Panc1 (cell line): ENCODE data around the gene IRF6. TPM values are rescaled to one million over a fixed set of nuclear protein-coding genes. Genes with fewer than 3 reads are reported as not detected.

Experiments
- ATAC-seq: fragments of 200-7000 bp; cut with Tn5 transposase; 2 replicates; pipeline ENCODE4 v1.9.1; 2020; ENCODE audit warnings: mild to moderate bottlenecking, moderate library complexity
- BruUV-seq: library from RNA; stranded (reverse); fragments of 400-500 nt; replicated peaks from 2 replicates; lab custom pipeline; 2021; lab: Mats Ljungman, UMichigan
- CTCF ChIA-PET: fragments of 300-600 bp; sonication (Branson Sonifier 250); formaldehyde crosslinking; loops from one replicate; lab custom pipeline; 2022; ENCODE audit warnings: antibody characterized with exemption; lab: Charles Lee
- POLR2A ChIA-PET: fragments of 300-600 bp; sonication (Branson Sonifier 250); formaldehyde crosslinking; loops from one replicate; lab custom pipeline; 2022; ENCODE audit warnings: antibody characterized with exemption; lab: Charles Lee
- DNase-seq: peaks from one replicate; pipeline ENCODE4 v3.0.0-alpha.2; 2010; ENCODE audit warnings: low read depth, low spot score
- H3K27ac ChIP-seq: 2 replicates; pipeline ENCODE4 v1.5.1; 2011; ENCODE audit warnings: mild to moderate bottlenecking, low read length, inconsistent platforms
- H3K27me3 ChIP-seq: fragments of 200-500 bp; sonication (Bioruptor generic); 2 replicates; pipeline ENCODE4 v1.6.0; 2014; ENCODE audit warnings: low read length, inconsistent platforms; ENCODE audit not compliant: control insufficient read depth, insufficient read depth
- H3K36me3 ChIP-seq: fragments of 200-500 bp; sonication (Bioruptor generic); 2 replicates; pipeline ENCODE4 v1.5.1; 2014; ENCODE audit warnings: inconsistent platforms, mild to moderate bottlenecking, low read length, moderate library complexity; ENCODE audit not compliant: control insufficient read depth, insufficient read depth
- H3K4me1 ChIP-seq: 2 replicates; pipeline ENCODE4 v1.5.1; 2011; ENCODE audit warnings: inconsistent platforms, mild to moderate bottlenecking, low read length, moderate library complexity; ENCODE audit not compliant: control insufficient read depth, insufficient read depth
- H3K4me3 ChIP-seq, 2 experiments: 2 replicates each; pipeline ENCODE4 v1.5.1; 2011 to 2012; ENCODE audit warnings: low read depth in 2 of 2, low read length in 2 of 2, mild to moderate bottlenecking in 2 of 2, inconsistent platforms in 1 of 2, moderate library complexity in 1 of 2
- H3K9me3 ChIP-seq: fragments of 200-500 bp; sonication (Bioruptor generic); 2 replicates; pipeline ENCODE4 v1.5.1; 2014; ENCODE audit warnings: low read depth, mild to moderate bottlenecking, inconsistent platforms, low read length, moderate library complexity; ENCODE audit not compliant: control insufficient read depth, insufficient read depth
- CTCF ChIP-seq: fragments of 450-650 bp; IDR thresholded peaks from 2 replicates; pipeline ENCODE4 v1.5.1; 2017; ENCODE audit warnings: mild to moderate bottlenecking
- POLR2AphosphoS5 ChIP-seq: IDR thresholded peaks from 2 replicates; pipeline ENCODE4 v1.6.1; 2012; ENCODE audit warnings: mild to moderate bottlenecking, low read depth, low read length, moderate library complexity
- SIN3A ChIP-seq: IDR thresholded peaks from 2 replicates; pipeline ENCODE4 v1.6.1; 2012; ENCODE audit warnings: low read depth, mild to moderate bottlenecking, low read length, moderate library complexity, borderline replicate concordance; ENCODE audit not compliant: insufficient read depth
- TCF7L2 ChIP-seq: IDR thresholded peaks from 2 replicates; pipeline ENCODE4 v1.6.1; 2011; ENCODE audit warnings: mild to moderate bottlenecking, low read depth, low read length, inconsistent platforms
- in situ Hi-C: cut with HindIII; loops from 2 replicates; pipeline ENCODE4 v1.10.0; 2016; ENCODE audit warnings: low sequenced_read_pairs, low pct_unique_long_range_greater_than_20kb
- intact Hi-C: fragments of 100-400 bp; cut with micrococcal nuclease; formaldehyde crosslinking; loops from one replicate; pipeline ENCODE4 v1.10.0; 2022; ENCODE audit not compliant: unreplicated experiment
- total RNA-seq: library from RNA; stranded (reverse); gene quantifications from one replicate; pipeline ENCODE4 v1.2.1, GENCODE V29; 2021; ENCODE audit not compliant: unreplicated experiment
- TF ChIP-seq, protein P1 (sequence below), 2 experiments: IDR thresholded peaks; 2 replicates each; pipeline ENCODE4 v1.6.1; 2011 to 2012; ENCODE audit warnings: low read depth in 2 of 2, control low read depth in 1 of 2, low read length in 1 of 2, mild to moderate bottlenecking in 1 of 2, moderate library complexity in 1 of 2; ENCODE audit not compliant: insufficient read depth in 1 of 2

The IRF6 gene
- total RNA-seq, 1 experiment from 2014 or later: 0.64 TPM

DNA sequence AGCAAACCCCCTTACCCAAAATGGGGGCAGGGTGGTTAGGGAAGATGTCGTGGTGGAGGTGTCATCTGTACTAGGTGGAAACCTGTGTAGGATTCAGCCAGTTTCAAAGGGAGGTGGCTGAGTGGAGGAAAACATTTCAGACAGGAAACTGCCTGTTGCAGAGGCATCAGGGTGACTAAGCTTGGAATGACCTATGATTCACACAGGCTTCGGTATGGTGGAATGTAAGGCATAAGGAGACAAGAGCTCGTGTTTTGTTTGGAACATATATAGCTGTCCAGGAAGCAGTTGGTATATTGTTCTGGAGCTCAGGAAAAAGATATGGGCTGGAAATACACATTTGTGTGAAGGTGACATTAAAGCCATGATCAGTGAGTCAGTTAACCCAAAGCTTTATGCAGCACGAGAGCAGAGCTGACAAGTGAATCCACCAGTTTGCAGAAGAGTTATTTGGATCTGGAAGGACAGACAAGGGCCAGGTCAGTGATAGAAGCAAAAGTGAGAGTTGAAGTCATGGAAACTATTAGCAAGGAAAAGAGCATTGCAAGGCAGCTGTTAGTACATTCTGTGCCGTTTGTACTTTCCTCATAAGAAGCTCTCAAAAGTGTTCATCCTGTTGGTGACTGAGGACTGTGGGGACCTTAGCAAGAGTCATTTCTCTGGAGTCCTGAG is 34.1 kb upstream of the IRF6 start:
- TF ChIP-seq, protein P1, sequence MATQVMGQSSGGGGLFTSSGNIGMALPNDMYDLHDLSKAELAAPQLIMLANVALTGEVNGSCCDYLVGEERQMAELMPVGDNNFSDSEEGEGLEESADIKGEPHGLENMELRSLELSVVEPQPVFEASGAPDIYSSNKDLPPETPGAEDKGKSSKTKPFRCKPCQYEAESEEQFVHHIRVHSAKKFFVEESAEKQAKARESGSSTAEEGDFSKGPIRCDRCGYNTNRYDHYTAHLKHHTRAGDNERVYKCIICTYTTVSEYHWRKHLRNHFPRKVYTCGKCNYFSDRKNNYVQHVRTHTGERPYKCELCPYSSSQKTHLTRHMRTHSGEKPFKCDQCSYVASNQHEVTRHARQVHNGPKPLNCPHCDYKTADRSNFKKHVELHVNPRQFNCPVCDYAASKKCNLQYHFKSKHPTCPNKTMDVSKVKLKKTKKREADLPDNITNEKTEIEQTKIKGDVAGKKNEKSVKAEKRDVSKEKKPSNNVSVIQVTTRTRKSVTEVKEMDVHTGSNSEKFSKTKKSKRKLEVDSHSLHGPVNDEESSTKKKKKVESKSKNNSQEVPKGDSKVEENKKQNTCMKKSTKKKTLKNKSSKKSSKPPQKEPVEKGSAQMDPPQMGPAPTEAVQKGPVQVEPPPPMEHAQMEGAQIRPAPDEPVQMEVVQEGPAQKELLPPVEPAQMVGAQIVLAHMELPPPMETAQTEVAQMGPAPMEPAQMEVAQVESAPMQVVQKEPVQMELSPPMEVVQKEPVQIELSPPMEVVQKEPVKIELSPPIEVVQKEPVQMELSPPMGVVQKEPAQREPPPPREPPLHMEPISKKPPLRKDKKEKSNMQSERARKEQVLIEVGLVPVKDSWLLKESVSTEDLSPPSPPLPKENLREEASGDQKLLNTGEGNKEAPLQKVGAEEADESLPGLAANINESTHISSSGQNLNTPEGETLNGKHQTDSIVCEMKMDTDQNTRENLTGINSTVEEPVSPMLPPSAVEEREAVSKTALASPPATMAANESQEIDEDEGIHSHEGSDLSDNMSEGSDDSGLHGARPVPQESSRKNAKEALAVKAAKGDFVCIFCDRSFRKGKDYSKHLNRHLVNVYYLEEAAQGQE (IDR thresholded peaks at IDR 0.05; ENCODE audit: insufficient read depth in 1 of 2, low read depth in 2 of 2, low read length in 1 of 2): no peak
- TF ChIP-seq CTCF: no peak
- Histone ChIP-seq H3K4me3 (no peak overlapping the region), H3K27me3 (no peaks in the 10 kb centered on the region), H3K27ac (peak overlapping the region; percentile 31), H3K9me3 (no peaks in the 10 kb centered on the region), H3K36me3 (peaks cover 41% of the 10 kb centered on the region), H3K4me1 (peaks cover 6% of the 10 kb centered on the region; the same call in 1 of the 2 replicates)
- intact Hi-C loops (no loop called here), in situ Hi-C loops (no loop called here)
- ChIA-PET CTCF (no interaction called here), POLR2A (no interaction called here)
- no TSS peak for BruUV-seq
- peak; percentile 96 for ATAC-seq
- DNase-seq: peak; percentile 92

DNA sequence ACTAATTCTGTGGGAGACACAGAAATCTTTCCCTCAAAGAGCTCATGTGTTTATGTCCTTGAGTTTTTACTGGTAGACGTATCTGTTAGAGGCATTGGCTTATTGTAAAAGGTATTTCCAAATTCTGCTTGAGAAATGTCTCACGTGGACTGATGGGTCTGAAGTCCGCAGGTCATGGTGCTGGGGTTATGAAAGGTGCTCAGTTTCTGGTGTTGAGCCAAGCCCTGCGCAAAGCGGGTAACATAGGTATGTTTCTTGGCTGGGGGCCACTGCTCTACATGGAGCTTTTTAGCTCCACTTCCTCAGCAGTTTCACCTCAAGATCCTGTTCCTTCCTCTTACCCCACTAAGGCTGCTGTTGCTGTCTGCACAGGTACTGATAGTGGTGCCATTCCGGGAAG is 32.6 kb upstream of the IRF6 start:
- TF ChIP-seq SIN3A: no peak
- no peak for TF ChIP-seq TCF7L2
- no peak for TF ChIP-seq POLR2AphosphoS5
- TF ChIP-seq, protein P1 (IDR thresholded peaks at IDR 0.05; ENCODE audit: insufficient read depth in 1 of 2, low read depth in 2 of 2, low read length in 1 of 2): no peak
- no peak for TF ChIP-seq CTCF
- ChIA-PET CTCF (no interaction called here), POLR2A (interaction anchor here (0.6 kb wide), 1 partner anchor 1355 kb away, joined by 4 read pairs; no protein-coding TSS in a partner anchor)
- intact Hi-C loops: no loop called here
- no peak overlapping the region for H3K4me3 ChIP-seq
- H3K9me3 ChIP-seq: no peaks in the 10 kb centered on the region
- H3K27me3 ChIP-seq: no peaks in the 10 kb centered on the region
- no TSS peak for BruUV-seq
- ATAC-seq: no peak
- peaks cover 6% of the 10 kb centered on the region; the same call in 1 of the 2 replicates for H3K4me1 ChIP-seq
- H3K36me3 ChIP-seq: peaks cover 43% of the 10 kb centered on the region
- DNase-seq: no peak
- H3K27ac ChIP-seq: no peak overlapping the region
- in situ Hi-C loops: no loop called here
